ENCODE data around the gene GMDS. TPM values are rescaled to one million over a fixed set of nuclear protein-coding genes. Genes with fewer than 3 reads are reported as not detected.

Gene GMDS
- total RNA-seq, 2 donors from 2014 or later: 19.6 to 36.3 TPM

- Mint-ChIP-seq H3K27me3 (peaks cover 52% of the 10 kb centered on the region), H3K27ac (no peak overlapping the region), H3K4me1 (peaks cover 13% of the 10 kb centered on the region), H3K4me3 (peak overlapping the region; percentile 29), H3K36me3 (ENCODE audit: low read depth) (peaks cover 27% of the 10 kb centered on the region), H3K9me3 (no peaks in the 10 kb centered on the region)
- ATAC-seq (replicated peaks): no peak
These were observed 622.3 kb downstream of the GMDS start for GRCh38 chr6:1622851-1623768.

DNA sequence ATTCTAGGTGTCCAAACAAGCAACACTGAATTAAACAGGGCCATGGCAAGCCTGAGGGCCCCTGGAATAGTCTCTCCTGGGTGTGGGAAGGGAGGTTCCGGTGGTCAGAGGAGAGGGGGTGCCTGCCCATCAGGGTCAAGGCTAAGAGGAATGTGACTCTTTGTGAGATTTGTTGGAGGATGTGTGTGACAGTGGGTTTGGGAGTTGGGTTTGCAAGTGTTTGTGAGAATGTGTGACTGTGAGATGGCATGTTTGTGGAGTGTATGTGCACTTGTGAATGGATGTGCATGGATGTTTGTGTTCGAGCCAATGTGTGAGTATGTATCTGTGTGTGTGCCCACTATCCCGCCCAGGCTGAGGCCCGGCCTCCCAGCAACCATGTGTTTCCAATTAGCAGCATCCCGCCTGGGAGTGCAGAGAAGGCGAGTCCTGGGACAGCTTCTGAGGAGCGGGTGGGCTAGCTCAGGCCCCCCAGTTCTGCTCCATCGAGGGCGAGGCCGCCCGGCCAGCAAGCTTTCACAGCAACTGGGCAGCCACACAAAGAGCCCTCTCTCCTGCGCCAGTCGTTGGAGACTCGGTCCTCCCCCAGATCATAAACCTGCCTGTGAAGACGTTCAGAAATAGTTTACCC lies 623.1 kb downstream of the GMDS start:
- Mint-ChIP-seq H3K27me3 (peaks cover 54% of the 10 kb centered on the region), H3K4me1 (peaks cover 13% of the 10 kb centered on the region), H3K27ac (no peak overlapping the region), H3K4me3 (no peak overlapping the region), H3K9me3 (no peaks in the 10 kb centered on the region), H3K36me3 (ENCODE audit: low read depth) (peaks cover 27% of the 10 kb centered on the region)
- no peak for ATAC-seq (replicated peaks)

GRCh38 chr6:1621070-1621701 lies 624.2 kb downstream of the GMDS start:
- ATAC-seq (replicated peaks): no peak
- no peak overlapping the region for H3K4me3 Mint-ChIP-seq
- peaks cover 27% of the 10 kb centered on the region for H3K36me3 Mint-ChIP-seq (ENCODE audit: low read depth)
- H3K27me3 Mint-ChIP-seq: peaks cover 50% of the 10 kb centered on the region
- no peaks in the 10 kb centered on the region for H3K9me3 Mint-ChIP-seq
- no peak overlapping the region for H3K27ac Mint-ChIP-seq
- H3K4me1 Mint-ChIP-seq: peaks cover 10% of the 10 kb centered on the region

DNA sequence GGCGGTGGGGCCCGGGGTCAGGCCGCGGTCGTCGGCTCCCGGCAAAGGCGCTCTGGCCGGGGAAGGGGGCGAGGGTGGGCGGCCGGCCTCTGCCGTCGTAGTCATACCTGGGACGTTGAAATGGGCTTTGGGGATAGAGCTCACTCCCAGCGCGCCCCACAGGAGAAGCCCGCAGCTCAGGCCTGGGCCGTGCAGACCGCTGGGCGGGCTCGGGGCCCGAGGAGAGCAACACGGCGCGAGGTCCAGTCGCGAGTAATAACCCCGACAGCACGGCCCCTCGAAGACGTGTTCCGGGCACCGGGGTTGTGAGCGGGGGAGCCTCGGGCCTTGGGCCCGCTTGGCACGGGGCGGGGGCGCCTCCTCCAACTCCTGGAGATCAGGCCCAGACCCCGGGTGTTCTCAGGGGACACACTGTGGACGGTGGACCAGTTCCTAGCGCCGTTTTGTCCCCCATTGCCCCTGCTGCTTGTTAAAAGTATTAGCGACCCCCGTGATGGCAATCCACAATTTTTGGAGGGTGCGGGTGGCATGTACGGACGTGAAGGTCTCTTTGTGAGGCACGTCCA lies 624.8 kb downstream of the GMDS start:
- peaks cover 46% of the 10 kb centered on the region for H3K27me3 Mint-ChIP-seq
- H3K27ac Mint-ChIP-seq: no peak overlapping the region
- H3K4me1 Mint-ChIP-seq: peaks cover 6% of the 10 kb centered on the region
- H3K36me3 Mint-ChIP-seq (ENCODE audit: low read depth): peaks cover 27% of the 10 kb centered on the region
- ATAC-seq (replicated peaks): no peak
- H3K9me3 Mint-ChIP-seq: no peaks in the 10 kb centered on the region
- no peak overlapping the region for H3K4me3 Mint-ChIP-seq

- ATAC-seq (replicated peaks): peak; percentile 28
- Mint-ChIP-seq H3K27ac (no peak overlapping the region), H3K27me3 (peaks cover 39% of the 10 kb centered on the region), H3K4me1 (no peaks in the 10 kb centered on the region), H3K9me3 (no peaks in the 10 kb centered on the region), H3K4me3 (no peak overlapping the region), H3K36me3 (ENCODE audit: low read depth) (peaks cover 22% of the 10 kb centered on the region)
These were observed 625.5 kb downstream of the GMDS start for GRCh38 chr6:1619673-1620503.

DNA sequence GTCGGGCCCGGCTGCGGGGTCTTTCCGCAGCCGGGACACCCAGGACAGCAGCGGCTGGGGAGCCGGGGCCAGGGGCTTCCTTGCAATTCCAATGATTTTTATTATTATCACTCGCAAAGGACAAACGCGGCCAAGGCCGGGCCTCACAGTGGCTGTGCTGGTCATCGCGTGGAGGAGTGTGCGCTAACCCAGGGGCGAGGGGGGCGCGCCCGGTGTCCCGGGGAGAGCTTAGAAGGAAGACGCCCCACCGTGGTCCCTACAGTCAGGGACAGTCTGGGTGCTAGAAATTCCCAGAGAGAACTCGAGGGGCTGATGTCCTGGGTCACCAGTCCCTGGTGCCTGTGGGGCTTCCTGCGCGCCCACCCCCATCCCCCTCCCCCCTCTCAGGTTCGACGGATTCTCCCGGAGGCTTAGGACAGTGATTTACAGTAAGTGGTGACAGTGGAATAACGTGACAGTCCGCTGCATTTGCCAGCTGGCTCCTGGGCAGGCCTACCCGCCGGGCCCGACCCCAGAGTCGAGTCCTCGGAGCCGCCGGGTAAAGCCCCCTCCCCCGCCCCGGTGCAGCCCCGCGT lies 626.2 kb downstream of the GMDS start:
- Mint-ChIP-seq H3K4me1 (no peaks in the 10 kb centered on the region), H3K36me3 (ENCODE audit: low read depth) (peaks cover 22% of the 10 kb centered on the region), H3K4me3 (no peak overlapping the region), H3K27ac (no peak overlapping the region), H3K9me3 (no peaks in the 10 kb centered on the region), H3K27me3 (peaks cover 39% of the 10 kb centered on the region)
- ATAC-seq (replicated peaks): no peak

- Mint-ChIP-seq H3K4me3 (no peak overlapping the region), H3K27me3 (peaks cover 38% of the 10 kb centered on the region), H3K27ac (no peak overlapping the region), H3K9me3 (no peaks in the 10 kb centered on the region), H3K36me3 (ENCODE audit: low read depth) (peaks cover 19% of the 10 kb centered on the region), H3K4me1 (no peaks in the 10 kb centered on the region)
- no peak for ATAC-seq (replicated peaks)
These were observed 626.9 kb downstream of the GMDS start for GRCh38 chr6:1618311-1619097.

- no peak overlapping the region for H3K27ac Mint-ChIP-seq
- no peak for ATAC-seq (replicated peaks)
- H3K9me3 Mint-ChIP-seq: no peaks in the 10 kb centered on the region
- peaks cover 44% of the 10 kb centered on the region for H3K27me3 Mint-ChIP-seq
- H3K4me1 Mint-ChIP-seq: no peaks in the 10 kb centered on the region
- peaks cover 15% of the 10 kb centered on the region for H3K36me3 Mint-ChIP-seq (ENCODE audit: low read depth)
- no peak overlapping the region for H3K4me3 Mint-ChIP-seq
These were observed 627.7 kb downstream of the GMDS start for GRCh38 chr6:1617466-1618310.

DNA sequence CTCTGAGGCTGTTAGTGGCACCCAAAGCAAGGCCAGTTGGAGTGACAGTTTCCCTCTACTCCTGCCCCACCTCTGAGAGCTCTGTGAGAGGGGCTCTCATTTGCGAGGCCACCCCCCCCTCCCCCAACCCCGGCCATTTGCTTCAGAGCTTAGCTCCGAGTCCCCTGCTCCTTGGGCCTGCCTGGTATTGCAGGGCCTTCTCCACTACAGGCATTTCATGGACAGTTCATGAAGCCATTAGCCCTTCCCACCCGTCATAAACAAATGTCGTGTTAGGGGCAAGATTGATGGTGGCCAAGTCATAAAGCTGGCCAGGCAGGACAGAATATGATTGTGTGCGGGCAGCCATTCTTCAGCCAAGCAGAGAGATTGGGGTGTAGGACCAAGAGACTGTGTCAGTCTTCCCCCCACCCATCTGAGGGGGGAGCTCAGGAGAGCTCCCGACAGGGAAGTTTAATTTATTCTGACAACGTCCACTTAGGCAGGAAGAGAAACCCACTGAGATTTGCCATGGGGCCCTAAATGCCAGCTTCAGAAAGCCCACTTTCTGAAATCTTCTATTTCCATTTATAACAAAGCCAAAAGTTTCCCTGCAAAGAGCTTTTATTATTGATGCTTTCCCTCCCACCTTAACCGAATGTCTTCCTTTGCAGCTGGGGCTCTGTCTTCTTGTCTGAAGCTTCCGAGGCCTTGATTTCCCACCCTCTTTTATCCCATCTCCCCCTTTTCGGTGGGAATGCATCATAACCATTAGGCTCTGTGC lies 628.5 kb downstream of the GMDS start:
- Mint-ChIP-seq H3K4me3 (no peak overlapping the region), H3K27me3 (peaks cover 45% of the 10 kb centered on the region), H3K9me3 (no peaks in the 10 kb centered on the region), H3K4me1 (peaks cover 3% of the 10 kb centered on the region), H3K27ac (no peak overlapping the region), H3K36me3 (ENCODE audit: low read depth) (peaks cover 15% of the 10 kb centered on the region)
- ATAC-seq (replicated peaks): no peak

GRCh38 chr6:1615853-1616420 lies 629.5 kb downstream of the GMDS start:
- Mint-ChIP-seq H3K36me3 (ENCODE audit: low read depth) (peaks cover 9% of the 10 kb centered on the region), H3K9me3 (no peaks in the 10 kb centered on the region), H3K4me3 (no peak overlapping the region), H3K4me1 (peaks cover 5% of the 10 kb centered on the region), H3K27ac (no peak overlapping the region), H3K27me3 (peaks cover 42% of the 10 kb centered on the region)
- no peak for ATAC-seq (replicated peaks)

DNA sequence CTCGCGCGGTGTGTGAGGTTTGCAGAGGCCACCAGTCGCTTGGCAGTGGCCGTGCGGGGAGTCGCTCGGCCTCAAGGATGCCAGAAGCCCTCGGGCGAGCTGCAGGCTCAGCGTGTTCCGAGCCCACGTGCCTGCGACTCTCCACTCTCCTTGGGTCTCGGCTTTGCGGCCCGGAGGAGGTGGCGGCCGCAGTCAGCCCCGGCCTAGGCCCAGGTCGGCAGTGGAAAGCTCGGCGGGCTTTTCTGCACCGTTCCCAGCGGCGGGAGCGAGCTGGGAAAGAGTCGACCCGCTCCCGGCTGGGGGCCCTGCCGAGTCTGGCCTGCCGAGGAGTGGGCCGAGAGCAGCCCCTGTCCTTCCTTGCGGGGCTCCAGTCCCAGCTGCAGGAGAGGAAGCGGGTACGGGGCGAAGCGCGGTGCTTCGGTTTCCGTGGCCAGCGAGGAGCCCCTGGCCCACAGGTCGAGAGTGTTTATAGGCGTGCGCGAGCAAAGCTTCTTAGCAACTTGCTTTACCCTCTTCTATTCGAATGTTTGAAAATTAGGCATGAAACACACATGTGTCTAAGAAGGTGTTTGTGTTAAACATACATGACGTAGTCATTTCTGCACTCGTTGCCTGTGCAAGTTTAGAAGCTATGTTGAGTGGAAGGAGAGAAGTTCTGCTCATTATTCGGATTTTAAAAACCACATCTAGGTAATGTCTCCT lies 630.1 kb downstream of the GMDS start:
- Mint-ChIP-seq H3K27ac (no peak overlapping the region), H3K4me3 (no peak overlapping the region), H3K27me3 (peaks cover 45% of the 10 kb centered on the region), H3K9me3 (no peaks in the 10 kb centered on the region), H3K36me3 (ENCODE audit: low read depth) (peaks cover 9% of the 10 kb centered on the region), H3K4me1 (peaks cover 5% of the 10 kb centered on the region)
- ATAC-seq (replicated peaks): no peak
